Measurements from ENCODE around the gene TEC. TPM values are rescaled to one million over a fixed set of nuclear protein-coding genes. Genes with fewer than 3 reads are reported as not detected.

The TEC gene
- total and polyA plus RNA-seq, 2 experiments from 2014 or later = 2.9 to 3.0 TPM

DNA sequence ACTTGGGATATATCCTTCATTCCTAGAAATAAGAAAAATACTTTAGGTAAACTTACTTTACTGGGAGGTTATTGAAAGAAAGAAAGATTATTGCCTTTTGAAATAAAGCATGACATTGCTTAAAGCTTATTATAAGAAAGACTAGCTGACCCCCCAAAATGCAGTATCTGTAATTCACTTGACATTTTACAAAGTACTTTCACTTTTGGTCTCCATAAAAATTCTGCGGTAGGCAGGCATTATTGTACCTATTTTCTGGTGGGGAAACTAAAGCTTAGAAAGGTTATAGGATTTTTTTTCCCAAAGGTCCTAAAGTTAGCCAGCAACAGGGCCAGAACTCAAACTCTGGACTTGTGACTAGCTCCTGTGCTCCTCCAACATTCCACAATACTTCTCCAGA is 105.9 kb downstream of the TEC start (continued):
- TF ChIP-seq, protein P1, sequence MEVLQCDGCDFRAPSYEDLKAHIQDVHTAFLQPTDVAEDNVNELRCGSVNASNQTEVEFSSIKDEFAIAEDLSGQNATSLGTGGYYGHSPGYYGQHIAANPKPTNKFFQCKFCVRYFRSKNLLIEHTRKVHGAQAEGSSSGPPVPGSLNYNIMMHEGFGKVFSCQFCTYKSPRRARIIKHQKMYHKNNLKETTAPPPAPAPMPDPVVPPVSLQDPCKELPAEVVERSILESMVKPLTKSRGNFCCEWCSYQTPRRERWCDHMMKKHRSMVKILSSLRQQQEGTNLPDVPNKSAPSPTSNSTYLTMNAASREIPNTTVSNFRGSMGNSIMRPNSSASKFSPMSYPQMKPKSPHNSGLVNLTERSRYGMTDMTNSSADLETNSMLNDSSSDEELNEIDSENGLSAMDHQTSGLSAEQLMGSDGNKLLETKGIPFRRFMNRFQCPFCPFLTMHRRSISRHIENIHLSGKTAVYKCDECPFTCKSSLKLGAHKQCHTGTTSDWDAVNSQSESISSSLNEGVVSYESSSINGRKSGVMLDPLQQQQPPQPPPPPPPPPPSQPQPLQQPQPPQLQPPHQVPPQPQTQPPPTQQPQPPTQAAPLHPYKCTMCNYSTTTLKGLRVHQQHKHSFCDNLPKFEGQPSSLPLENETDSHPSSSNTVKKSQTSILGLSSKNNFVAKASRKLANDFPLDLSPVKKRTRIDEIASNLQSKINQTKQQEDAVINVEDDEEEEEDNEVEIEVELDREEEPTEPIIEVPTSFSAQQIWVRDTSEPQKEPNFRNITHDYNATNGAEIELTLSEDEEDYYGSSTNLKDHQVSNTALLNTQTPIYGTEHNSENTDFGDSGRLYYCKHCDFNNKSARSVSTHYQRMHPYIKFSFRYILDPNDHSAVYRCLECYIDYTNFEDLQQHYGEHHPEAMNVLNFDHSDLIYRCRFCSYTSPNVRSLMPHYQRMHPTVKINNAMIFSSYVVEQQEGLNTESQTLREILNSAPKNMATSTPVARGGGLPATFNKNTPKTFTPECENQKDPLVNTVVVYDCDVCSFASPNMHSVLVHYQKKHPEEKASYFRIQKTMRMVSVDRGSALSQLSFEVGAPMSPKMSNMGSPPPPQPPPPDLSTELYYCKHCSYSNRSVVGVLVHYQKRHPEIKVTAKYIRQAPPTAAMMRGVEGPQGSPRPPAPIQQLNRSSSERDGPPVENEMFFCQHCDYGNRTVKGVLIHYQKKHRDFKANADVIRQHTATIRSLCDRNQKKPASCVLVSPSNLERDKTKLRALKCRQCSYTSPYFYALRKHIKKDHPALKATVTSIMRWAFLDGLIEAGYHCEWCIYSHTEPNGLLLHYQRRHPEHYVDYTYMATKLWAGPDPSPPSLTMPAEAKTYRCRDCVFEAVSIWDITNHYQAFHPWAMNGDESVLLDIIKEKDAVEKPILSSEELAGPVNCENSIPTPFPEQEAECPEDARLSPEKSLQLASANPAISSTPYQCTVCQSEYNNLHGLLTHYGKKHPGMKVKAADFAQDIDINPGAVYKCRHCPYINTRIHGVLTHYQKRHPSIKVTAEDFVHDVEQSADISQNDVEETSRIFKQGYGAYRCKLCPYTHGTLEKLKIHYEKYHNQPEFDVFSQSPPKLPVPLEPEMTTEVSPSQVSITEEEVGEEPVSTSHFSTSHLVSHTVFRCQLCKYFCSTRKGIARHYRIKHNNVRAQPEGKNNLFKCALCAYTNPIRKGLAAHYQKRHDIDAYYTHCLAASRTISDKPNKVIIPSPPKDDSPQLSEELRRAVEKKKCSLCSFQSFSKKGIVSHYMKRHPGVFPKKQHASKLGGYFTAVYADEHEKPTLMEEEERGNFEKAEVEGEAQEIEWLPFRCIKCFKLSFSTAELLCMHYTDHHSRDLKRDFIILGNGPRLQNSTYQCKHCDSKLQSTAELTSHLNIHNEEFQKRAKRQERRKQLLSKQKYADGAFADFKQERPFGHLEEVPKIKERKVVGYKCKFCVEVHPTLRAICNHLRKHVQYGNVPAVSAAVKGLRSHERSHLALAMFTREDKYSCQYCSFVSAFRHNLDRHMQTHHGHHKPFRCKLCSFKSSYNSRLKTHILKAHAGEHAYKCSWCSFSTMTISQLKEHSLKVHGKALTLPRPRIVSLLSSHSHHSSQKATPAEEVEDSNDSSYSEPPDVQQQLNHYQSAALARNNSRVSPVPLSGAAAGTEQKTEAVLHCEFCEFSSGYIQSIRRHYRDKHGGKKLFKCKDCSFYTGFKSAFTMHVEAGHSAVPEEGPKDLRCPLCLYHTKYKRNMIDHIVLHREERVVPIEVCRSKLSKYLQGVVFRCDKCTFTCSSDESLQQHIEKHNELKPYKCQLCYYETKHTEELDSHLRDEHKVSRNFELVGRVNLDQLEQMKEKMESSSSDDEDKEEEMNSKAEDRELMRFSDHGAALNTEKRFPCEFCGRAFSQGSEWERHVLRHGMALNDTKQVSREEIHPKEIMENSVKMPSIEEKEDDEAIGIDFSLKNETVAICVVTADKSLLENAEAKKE (CRISPR knock-in tag; IDR thresholded peaks at IDR 0.05) = no peak
- TF ChIP-seq CREB1 (CRISPR knock-in tag; IDR thresholded peaks at IDR 0.05; ENCODE audit: low read depth) (no peak), ZNF114 (CRISPR knock-in tag; IDR thresholded peaks at IDR 0.05) (no peak), ZNF331 (CRISPR knock-in tag; IDR thresholded peaks at IDR 0.05; ENCODE audit: low read depth) (no peak), NANOG (IDR thresholded peaks at IDR 0.05; ENCODE audit: borderline replicate concordance) (no peak), POLR2AphosphoS5 (IDR thresholded peaks at IDR 0.05; ENCODE audit: low read depth) (no peak), EZH2phosphoT487 (IDR thresholded peaks at IDR 0.05; ENCODE audit: unreplicated experiment) (no peak)
- TF ChIP-seq, protein P2, sequence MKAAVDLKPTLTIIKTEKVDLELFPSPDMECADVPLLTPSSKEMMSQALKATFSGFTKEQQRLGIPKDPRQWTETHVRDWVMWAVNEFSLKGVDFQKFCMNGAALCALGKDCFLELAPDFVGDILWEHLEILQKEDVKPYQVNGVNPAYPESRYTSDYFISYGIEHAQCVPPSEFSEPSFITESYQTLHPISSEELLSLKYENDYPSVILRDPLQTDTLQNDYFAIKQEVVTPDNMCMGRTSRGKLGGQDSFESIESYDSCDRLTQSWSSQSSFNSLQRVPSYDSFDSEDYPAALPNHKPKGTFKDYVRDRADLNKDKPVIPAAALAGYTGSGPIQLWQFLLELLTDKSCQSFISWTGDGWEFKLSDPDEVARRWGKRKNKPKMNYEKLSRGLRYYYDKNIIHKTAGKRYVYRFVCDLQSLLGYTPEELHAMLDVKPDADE (IDR thresholded peaks at IDR 0.05) = no peak

DNA sequence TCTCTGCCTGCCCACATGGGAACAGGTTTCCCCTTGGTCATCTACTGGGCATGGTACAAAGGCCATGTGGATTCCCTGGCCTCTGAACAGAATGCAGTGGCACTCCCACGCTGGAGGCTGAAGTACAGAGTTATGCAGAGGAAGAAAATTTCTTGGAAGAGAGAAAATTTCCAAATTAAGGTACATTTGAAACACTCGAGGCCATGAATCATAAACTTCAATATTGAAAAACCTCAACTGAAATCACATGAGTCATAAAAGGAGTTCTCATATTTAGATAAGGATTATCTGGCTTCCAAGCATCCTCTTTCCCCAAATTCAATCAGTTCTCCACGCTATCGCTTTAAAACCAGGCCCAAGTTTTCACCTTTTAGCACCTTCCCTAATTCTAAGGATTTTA is 107.5 kb downstream of the TEC start:
- no peaks in the 10 kb centered on the region for H3K27me3 ChIP-seq (ENCODE audit: insufficient read depth)
- TF ChIP-seq EZH2phosphoT487 (IDR thresholded peaks at IDR 0.05; ENCODE audit: unreplicated experiment) (no peak), NANOG (IDR thresholded peaks at IDR 0.05; ENCODE audit: borderline replicate concordance) (no peak), CREB1 (CRISPR knock-in tag; IDR thresholded peaks at IDR 0.05; ENCODE audit: low read depth) (no peak), ZNF114 (CRISPR knock-in tag; IDR thresholded peaks at IDR 0.05) (no peak), ZNF331 (CRISPR knock-in tag; IDR thresholded peaks at IDR 0.05; ENCODE audit: low read depth) (no peak), JUNB (IDR thresholded peaks at IDR 0.05; ENCODE audit: unreplicated experiment) (no peak)
- TF ChIP-seq, protein P3, sequence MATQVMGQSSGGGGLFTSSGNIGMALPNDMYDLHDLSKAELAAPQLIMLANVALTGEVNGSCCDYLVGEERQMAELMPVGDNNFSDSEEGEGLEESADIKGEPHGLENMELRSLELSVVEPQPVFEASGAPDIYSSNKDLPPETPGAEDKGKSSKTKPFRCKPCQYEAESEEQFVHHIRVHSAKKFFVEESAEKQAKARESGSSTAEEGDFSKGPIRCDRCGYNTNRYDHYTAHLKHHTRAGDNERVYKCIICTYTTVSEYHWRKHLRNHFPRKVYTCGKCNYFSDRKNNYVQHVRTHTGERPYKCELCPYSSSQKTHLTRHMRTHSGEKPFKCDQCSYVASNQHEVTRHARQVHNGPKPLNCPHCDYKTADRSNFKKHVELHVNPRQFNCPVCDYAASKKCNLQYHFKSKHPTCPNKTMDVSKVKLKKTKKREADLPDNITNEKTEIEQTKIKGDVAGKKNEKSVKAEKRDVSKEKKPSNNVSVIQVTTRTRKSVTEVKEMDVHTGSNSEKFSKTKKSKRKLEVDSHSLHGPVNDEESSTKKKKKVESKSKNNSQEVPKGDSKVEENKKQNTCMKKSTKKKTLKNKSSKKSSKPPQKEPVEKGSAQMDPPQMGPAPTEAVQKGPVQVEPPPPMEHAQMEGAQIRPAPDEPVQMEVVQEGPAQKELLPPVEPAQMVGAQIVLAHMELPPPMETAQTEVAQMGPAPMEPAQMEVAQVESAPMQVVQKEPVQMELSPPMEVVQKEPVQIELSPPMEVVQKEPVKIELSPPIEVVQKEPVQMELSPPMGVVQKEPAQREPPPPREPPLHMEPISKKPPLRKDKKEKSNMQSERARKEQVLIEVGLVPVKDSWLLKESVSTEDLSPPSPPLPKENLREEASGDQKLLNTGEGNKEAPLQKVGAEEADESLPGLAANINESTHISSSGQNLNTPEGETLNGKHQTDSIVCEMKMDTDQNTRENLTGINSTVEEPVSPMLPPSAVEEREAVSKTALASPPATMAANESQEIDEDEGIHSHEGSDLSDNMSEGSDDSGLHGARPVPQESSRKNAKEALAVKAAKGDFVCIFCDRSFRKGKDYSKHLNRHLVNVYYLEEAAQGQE (IDR thresholded peaks at IDR 0.05; ENCODE audit: unreplicated experiment) = no peak
- TF ChIP-seq, protein P2 (IDR thresholded peaks at IDR 0.05) = no peak
- TF ChIP-seq, protein P4, sequence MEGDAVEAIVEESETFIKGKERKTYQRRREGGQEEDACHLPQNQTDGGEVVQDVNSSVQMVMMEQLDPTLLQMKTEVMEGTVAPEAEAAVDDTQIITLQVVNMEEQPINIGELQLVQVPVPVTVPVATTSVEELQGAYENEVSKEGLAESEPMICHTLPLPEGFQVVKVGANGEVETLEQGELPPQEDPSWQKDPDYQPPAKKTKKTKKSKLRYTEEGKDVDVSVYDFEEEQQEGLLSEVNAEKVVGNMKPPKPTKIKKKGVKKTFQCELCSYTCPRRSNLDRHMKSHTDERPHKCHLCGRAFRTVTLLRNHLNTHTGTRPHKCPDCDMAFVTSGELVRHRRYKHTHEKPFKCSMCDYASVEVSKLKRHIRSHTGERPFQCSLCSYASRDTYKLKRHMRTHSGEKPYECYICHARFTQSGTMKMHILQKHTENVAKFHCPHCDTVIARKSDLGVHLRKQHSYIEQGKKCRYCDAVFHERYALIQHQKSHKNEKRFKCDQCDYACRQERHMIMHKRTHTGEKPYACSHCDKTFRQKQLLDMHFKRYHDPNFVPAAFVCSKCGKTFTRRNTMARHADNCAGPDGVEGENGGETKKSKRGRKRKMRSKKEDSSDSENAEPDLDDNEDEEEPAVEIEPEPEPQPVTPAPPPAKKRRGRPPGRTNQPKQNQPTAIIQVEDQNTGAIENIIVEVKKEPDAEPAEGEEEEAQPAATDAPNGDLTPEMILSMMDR (conservative IDR thresholded peaks at IDR 0.05; ENCODE audit: low read depth in 2 of 2) = no peak

More for the DNA sequence above, 107.5 kb downstream of the TEC start:
- no peak overlapping the region for H2AFZ ChIP-seq
- H4K20me1 ChIP-seq (replicated peaks; ENCODE audit: insufficient read depth) = no peaks in the 10 kb centered on the region
- H3K4me1 ChIP-seq (ENCODE audit: insufficient read depth) = no peaks in the 10 kb centered on the region
- no peaks in the 10 kb centered on the region; the same call in 1 of the 2 replicates for H3K9me2 ChIP-seq (ENCODE audit: insufficient read depth)
- no peaks in the 10 kb centered on the region for H3F3A ChIP-seq (replicated peaks; ENCODE audit: low read depth)
- H3K4me3 Mint-ChIP-seq = no peak overlapping the region
- no peak overlapping the region for H3K27ac Mint-ChIP-seq
- no peak overlapping the region for H3K27ac ChIP-seq (ENCODE audit: low read depth)
- no peaks in the 10 kb centered on the region; the same call in 1 of the 2 replicates for H3K36me3 ChIP-seq (ENCODE audit: insufficient read depth)
- ATAC-seq = no peak
- no peaks in the 10 kb centered on the region; the same call in 2 of the 3 replicates for H3K9me3 Mint-ChIP-seq
- no peak overlapping the region for H3K4me3 ChIP-seq
- peaks cover 5% of the 10 kb centered on the region for H3K4me1 Mint-ChIP-seq
- no peak overlapping the region for H3K4me2 ChIP-seq
- peaks cover 12% of the 10 kb centered on the region for H3K36me3 Mint-ChIP-seq (ENCODE audit: low read depth)
- peaks cover 2% of the 10 kb centered on the region for H3K27me3 Mint-ChIP-seq (ENCODE audit: insufficient read depth, low read depth, poor library complexity)
- no peak for DNase-seq (ENCODE audit: low spot score)
- H3K79me2 ChIP-seq (replicated peaks; ENCODE audit: insufficient read depth) = no peaks in the 10 kb centered on the region
